ENCODE measurements around the gene CNST. TPM values are rescaled to one million over a fixed set of nuclear protein-coding genes. Genes with fewer than 3 reads are reported as not detected.

The CNST gene
- total and polyA plus RNA-seq, 2 of the 13 experiments (the other 11 are each of a cell fraction or from before 2014, with no cell fraction given) = 6.3 to 12.4 TPM

- TF ChIP-seq ZNF512B (CRISPR knock-in tag; IDR thresholded peaks at IDR 0.05; ENCODE audit: borderline replicate concordance) (no peak), NONO (IDR thresholded peaks at IDR 0.05) (no peak), NONO (CRISPR knock-in tag; conservative IDR thresholded peaks at IDR 0.05) (peak; percentile 80), TFE3 (CRISPR knock-in tag; IDR thresholded peaks at IDR 0.05) (peak; percentile 78), JARID2 (CRISPR knock-in tag; IDR thresholded peaks at IDR 0.05; ENCODE audit: insufficient replicate concordance) (peak; percentile 56), SMC3 (IDR thresholded peaks at IDR 0.05; ENCODE audit: low read length) (peak; percentile 32; the same call in 1 of the 2 replicates), ZMAT3 (CRISPR knock-in tag; conservative IDR thresholded peaks at IDR 0.05) (no peak), ZNF546 (CRISPR knock-in tag; conservative IDR thresholded peaks at IDR 0.05) (no peak), NFKBIZ (CRISPR knock-in tag; IDR thresholded peaks at IDR 0.05) (peak; percentile 73; the same call in 1 of the 2 replicates), TCF12 (IDR thresholded peaks at IDR 0.05) (no peak), TCF12 (CRISPR knock-in tag; IDR thresholded peaks at IDR 0.05) (no peak), NCOA5 (CRISPR knock-in tag; IDR thresholded peaks at IDR 0.05) (no peak), ZIK1 (CRISPR knock-in tag; IDR thresholded peaks at IDR 0.05; ENCODE audit: borderline replicate concordance, low read depth) (no peak), HIVEP1 (CRISPR knock-in tag; IDR thresholded peaks at IDR 0.05) (no peak), ZNF790 (CRISPR knock-in tag; IDR thresholded peaks at IDR 0.05; ENCODE audit: borderline replicate concordance) (no peak), ETV6 (CRISPR knock-in tag; conservative IDR thresholded peaks at IDR 0.05) (no peak; the same call in 1 of the 2 replicates), MIER3 (CRISPR knock-in tag; IDR thresholded peaks at IDR 0.05; ENCODE audit: borderline replicate concordance) (peak; percentile 89; the same call in 1 of the 2 replicates), SMYD3 (CRISPR knock-in tag; IDR thresholded peaks at IDR 0.05) (peak; percentile 81; the same call in 1 of the 2 replicates), ZNF614 (CRISPR knock-in tag; IDR thresholded peaks at IDR 0.05; ENCODE audit: borderline replicate concordance) (peak; percentile 94), PAF1 (CRISPR knock-in tag; IDR thresholded peaks at IDR 0.05) (no peak), BORCS8-MEF2B (CRISPR knock-in tag; IDR thresholded peaks at IDR 0.05) (no peak), TGIF2 (CRISPR knock-in tag; IDR thresholded peaks at IDR 0.05) (no peak), ADNP (CRISPR knock-in tag; IDR thresholded peaks at IDR 0.05) (no peak), PITX1 (CRISPR knock-in tag; IDR thresholded peaks at IDR 0.05) (peak; percentile 87), UBTF (CRISPR knock-in tag; IDR thresholded peaks at IDR 0.05) (no peak), RFX5 (IDR thresholded peaks at IDR 0.05; ENCODE audit: low read depth, low read length) (no peak)
Measured at GRCh38 chr1:246583448-246584185, 17.4 kb downstream of the CNST start (continued).

All from HepG2 (cell line).